ENCODE results near the gene EBPL.

The EBPL gene

GRCh38 chr13:49701491-49701890 lies 10.2 kb upstream of the EBPL start:
- TF ChIP-seq ZC3H10 (CRISPR knock-in tag; IDR thresholded peaks at IDR 0.05): no peak
- no peak for TF ChIP-seq SNAI2 (CRISPR knock-in tag; IDR thresholded peaks at IDR 0.05)
- TF ChIP-seq GLIS3 (CRISPR knock-in tag; IDR thresholded peaks at IDR 0.05): no peak
- TF ChIP-seq PATZ1 (CRISPR knock-in tag; IDR thresholded peaks at IDR 0.05; ENCODE audit: borderline replicate concordance): no peak
- no peak for TF ChIP-seq PPARA (CRISPR knock-in tag; IDR thresholded peaks at IDR 0.05; ENCODE audit: borderline replicate concordance)
- no peak for TF ChIP-seq OSR1 (CRISPR knock-in tag; IDR thresholded peaks at IDR 0.05)
- TF ChIP-seq CSDC2 (CRISPR knock-in tag; IDR thresholded peaks at IDR 0.05): no peak
- TF ChIP-seq ZFP3 (CRISPR knock-in tag; IDR thresholded peaks at IDR 0.05): no peak
- TF ChIP-seq POU6F1 (CRISPR knock-in tag; IDR thresholded peaks at IDR 0.05; ENCODE audit: borderline replicate concordance, low read depth): no peak
- TF ChIP-seq TOX (CRISPR knock-in tag; IDR thresholded peaks at IDR 0.05; ENCODE audit: borderline replicate concordance): no peak
- no peak for TF ChIP-seq ZNF8 (CRISPR knock-in tag; IDR thresholded peaks at IDR 0.05)
- TF ChIP-seq ZFP30 (CRISPR knock-in tag; IDR thresholded peaks at IDR 0.05): no peak
- TF ChIP-seq CREB5 (CRISPR knock-in tag; IDR thresholded peaks at IDR 0.05; ENCODE audit: low read depth): no peak
- no peak for TF ChIP-seq CSRNP3 (CRISPR knock-in tag; IDR thresholded peaks at IDR 0.05)
- TF ChIP-seq TCF4 (CRISPR knock-in tag; IDR thresholded peaks at IDR 0.05; ENCODE audit: borderline replicate concordance): no peak
- no peak for TF ChIP-seq ZNF70 (CRISPR knock-in tag; IDR thresholded peaks at IDR 0.05)
- no peak for TF ChIP-seq ARNTL (CRISPR knock-in tag; IDR thresholded peaks at IDR 0.05; ENCODE audit: borderline replicate concordance, low read depth)
- TF ChIP-seq ZNF565 (CRISPR knock-in tag; conservative IDR thresholded peaks at IDR 0.05; ENCODE audit: low read depth): no peak
- TF ChIP-seq TSHZ2 (CRISPR knock-in tag; IDR thresholded peaks at IDR 0.05): no peak

GRCh38 chr13:49697468-49697867 lies 6.2 kb upstream of the EBPL start:
- TF ChIP-seq CREB5 (CRISPR knock-in tag; IDR thresholded peaks at IDR 0.05; ENCODE audit: low read depth) (no peak), TOX (CRISPR knock-in tag; IDR thresholded peaks at IDR 0.05; ENCODE audit: borderline replicate concordance) (no peak), CSRNP3 (CRISPR knock-in tag; IDR thresholded peaks at IDR 0.05) (no peak), SNAI2 (CRISPR knock-in tag; IDR thresholded peaks at IDR 0.05) (no peak), ZFP30 (CRISPR knock-in tag; IDR thresholded peaks at IDR 0.05) (no peak), TCF4 (CRISPR knock-in tag; IDR thresholded peaks at IDR 0.05; ENCODE audit: borderline replicate concordance) (no peak), ZC3H10 (CRISPR knock-in tag; IDR thresholded peaks at IDR 0.05) (no peak), OSR1 (CRISPR knock-in tag; IDR thresholded peaks at IDR 0.05) (no peak), ZNF70 (CRISPR knock-in tag; IDR thresholded peaks at IDR 0.05) (no peak), ZFP3 (CRISPR knock-in tag; IDR thresholded peaks at IDR 0.05) (no peak), POU6F1 (CRISPR knock-in tag; IDR thresholded peaks at IDR 0.05; ENCODE audit: borderline replicate concordance, low read depth) (no peak), CSDC2 (CRISPR knock-in tag; IDR thresholded peaks at IDR 0.05) (no peak), GLIS3 (CRISPR knock-in tag; IDR thresholded peaks at IDR 0.05) (no peak), ISL1 (CRISPR knock-in tag; IDR thresholded peaks at IDR 0.05) (no peak), RARB (CRISPR knock-in tag; IDR thresholded peaks at IDR 0.05) (no peak), ARNTL (CRISPR knock-in tag; IDR thresholded peaks at IDR 0.05; ENCODE audit: borderline replicate concordance, low read depth) (no peak)
- no peak for ATAC-seq

More at GRCh38 chr13:49701491-49701890, 10.2 kb upstream of the EBPL start:
- no peak for ATAC-seq

Measured in SK-N-SH treated with all-trans-retinoic acid at 6 μM for 48 hours (cell line).